Stromal cell of bone marrow (primary cell): ENCODE data around the gene CCDC92.

Experiments used
- DNase-seq: peaks from one replicate; pipeline ENCODE4 v3.0.0-alpha.2; 2012; ENCODE audit warnings: low read depth

CCDC92 gene

DNA sequence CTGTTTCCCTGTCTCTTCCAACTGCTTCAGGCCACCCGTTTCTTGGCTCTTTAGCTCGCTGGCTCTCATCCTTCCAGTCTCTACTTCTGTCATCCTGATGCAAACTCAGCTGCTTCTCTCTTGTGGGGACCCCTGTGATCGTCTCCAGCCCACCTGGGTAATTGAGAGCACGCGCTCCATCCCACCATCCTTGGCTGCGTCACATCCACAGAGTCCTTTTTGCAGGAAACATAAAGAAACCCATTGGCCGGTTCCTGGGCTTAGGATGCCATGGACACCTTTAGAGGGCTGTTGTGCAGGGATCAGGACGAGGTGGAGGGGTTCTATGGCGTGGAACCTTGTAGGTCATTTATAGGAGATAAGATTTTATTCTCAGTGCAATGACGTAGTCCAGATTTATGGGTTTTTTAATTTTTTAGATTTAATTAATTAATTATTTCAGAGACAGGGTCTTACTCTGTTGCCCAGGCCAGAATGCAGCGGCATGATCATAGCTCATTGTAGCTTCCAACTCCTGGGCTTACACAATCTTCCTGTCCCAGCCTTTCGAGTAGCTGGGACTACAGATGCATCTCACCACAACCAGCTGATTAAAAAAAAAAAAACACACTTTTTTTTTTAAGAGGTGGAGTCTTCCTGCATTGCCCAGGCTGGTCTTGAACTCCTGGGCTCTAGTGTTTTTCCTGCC lies 82.6 kb downstream of the CCDC92 start:
- DNase-seq, result no peak

DNA sequence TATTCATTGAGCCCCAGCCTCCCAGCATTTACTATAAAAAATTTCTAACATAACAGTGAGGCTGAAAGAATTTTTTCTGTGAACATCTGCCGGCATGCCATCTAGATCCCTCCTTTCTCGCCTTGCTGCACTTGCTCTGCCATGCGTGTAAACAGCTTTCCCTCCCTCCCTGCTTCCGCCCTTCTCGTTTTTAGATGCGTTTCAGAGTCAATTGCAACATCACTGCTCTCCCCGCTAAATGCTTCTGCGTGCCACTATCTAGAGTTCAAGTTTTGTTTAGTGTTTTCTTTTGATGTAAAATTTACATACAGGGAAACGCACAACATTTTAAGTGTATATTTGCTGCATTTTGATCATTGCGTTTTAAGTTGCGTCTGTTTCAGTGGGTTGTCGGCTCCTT lies 83.6 kb downstream of the CCDC92 start:
- DNase-seq, result no peak

DNA sequence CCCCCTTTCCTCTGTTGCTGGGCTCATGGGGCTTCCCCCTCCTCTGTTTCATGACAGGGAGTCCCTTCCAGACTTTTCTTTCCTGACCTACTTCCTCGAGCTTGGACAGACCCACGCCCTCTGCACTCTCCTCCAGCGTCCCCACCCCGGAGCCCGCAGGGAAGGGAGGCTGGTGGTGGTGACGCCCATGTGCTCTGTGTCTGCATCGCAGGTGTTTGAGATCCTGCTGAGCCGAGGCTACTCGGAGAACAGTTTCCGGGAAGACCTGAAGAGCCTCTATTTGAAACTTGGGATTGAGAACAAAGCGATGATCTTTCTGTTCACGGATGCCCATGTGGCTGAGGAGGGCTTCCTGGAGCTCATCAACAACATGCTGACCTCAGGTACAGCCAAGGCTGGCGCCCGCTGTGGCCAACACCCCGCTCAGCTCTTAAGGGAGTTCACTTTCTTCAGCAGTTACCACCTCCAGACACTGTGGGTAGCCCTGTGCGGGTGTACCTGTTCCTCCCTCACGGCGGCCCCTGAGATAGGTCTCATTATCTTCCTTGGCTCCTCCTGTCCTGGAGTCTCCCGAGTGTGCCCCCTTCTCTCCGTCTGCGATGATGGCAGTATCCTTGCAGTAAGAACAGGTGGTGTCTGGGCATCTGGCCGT lies 85.6 kb downstream of the CCDC92 start:
- DNase-seq, result no peak

DNA sequence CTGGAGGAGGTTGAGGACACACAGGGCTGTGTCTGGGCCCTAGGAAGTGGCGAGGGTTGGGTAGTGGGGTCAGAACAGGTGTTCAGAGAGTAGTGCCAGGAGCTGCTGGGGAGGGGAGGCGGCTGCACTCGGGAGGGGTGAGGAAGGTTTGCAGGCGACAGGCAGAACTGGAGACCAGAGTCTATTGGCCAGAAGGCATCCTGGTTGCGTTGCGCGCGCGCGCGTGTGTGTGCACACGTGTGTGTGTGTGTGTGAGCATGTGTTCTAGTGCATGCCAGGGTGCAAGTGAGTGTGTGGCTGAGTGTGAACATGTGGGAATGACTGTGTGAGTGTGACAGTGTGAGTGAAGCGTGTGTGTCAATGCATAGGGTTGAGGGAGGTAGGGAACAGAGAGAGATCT lies 86.4 kb downstream of the CCDC92 start:
- DNase-seq, result no peak
